WTC11 (cell line): Measurements from ENCODE around the gene COQ6. TPM values are rescaled to one million over a fixed set of nuclear protein-coding genes. Genes with fewer than 3 reads are reported as not detected.
"Not testable (repeated sequence)": the region's sequence is repeated elsewhere in the genome, so short reads cannot be mapped to it uniquely, and the experiment has no call there.

ENCODE experiments used
- ATAC-seq: fragments of 200-7000 bp; cut with Tn5 transposase; 2 replicates; pipeline ENCODE4 v1.10.0; 2021; ENCODE audit warnings: mild to moderate bottlenecking, moderate library complexity
- CTCF ChIA-PET: fragments of 300-600 bp; sonication (Branson Sonifier 250); formaldehyde crosslinking; loops from one replicate; lab custom pipeline; 2021; ENCODE audit warnings: antibody characterized with exemption; lab: Charles Lee
- POLR2A ChIA-PET: fragments of 350-600 bp; sonication (Branson Sonifier 250); formaldehyde crosslinking; loops from one replicate; lab custom pipeline; 2021; ENCODE audit warnings: antibody characterized with exemption; lab: Charles Lee
- DNase-seq: peaks from one replicate; pipeline ENCODE4 v3.0.0; 2021; ENCODE audit warnings: low spot score
- H3K27ac Mint-ChIP-seq: 2 replicates; pipeline ENCODE4 v1.8.0; 2021; ENCODE audit warnings: mixed read lengths
- H3K27me3 Mint-ChIP-seq: 2 replicates; pipeline ENCODE4 v1.8.0; 2021; ENCODE audit warnings: low read depth, mild to moderate bottlenecking, moderate library complexity, mixed read lengths
- H3K36me3 Mint-ChIP-seq: 2 replicates; pipeline ENCODE4 v1.8.0; 2021; ENCODE audit warnings: mixed read lengths
- H3K4me1 Mint-ChIP-seq: 2 replicates; pipeline ENCODE4 v1.8.0; 2022; ENCODE audit warnings: mixed read lengths
- H3K4me3 Mint-ChIP-seq: 2 replicates; pipeline ENCODE4 v1.8.0; 2021; ENCODE audit warnings: mild to moderate bottlenecking, moderate library complexity, mixed read lengths
- H3K9me3 Mint-ChIP-seq: 2 replicates; pipeline ENCODE4 v1.8.0; 2021; ENCODE audit warnings: mixed read lengths
- AR ChIP-seq: fragments of 250-450 bp; sonication (Bioruptor Pico); IDR thresholded peaks from 2 replicates; pipeline ENCODE4 v1.9.0; 2021; ENCODE audit warnings: mild to moderate bottlenecking
- ARID4B ChIP-seq: sonication (generic); formaldehyde crosslinking; IDR thresholded peaks from 2 replicates; pipeline ENCODE4 v1.8.0; 2023; ENCODE audit warnings: missing genetic modification reagents, mild to moderate bottlenecking, borderline replicate concordance
- ATF2 ChIP-seq: sonication (generic); formaldehyde crosslinking; IDR thresholded peaks from 2 replicates; pipeline ENCODE4 v1.8.1; 2022; ENCODE audit warnings: low read depth, missing genetic modification reagents, borderline replicate concordance
- CREM ChIP-seq: sonication (generic); formaldehyde crosslinking; IDR thresholded peaks from 2 replicates; pipeline ENCODE4 v1.8.1; 2022; ENCODE audit warnings: mild to moderate bottlenecking, missing genetic modification reagents, moderate library complexity
- ERG ChIP-seq: fragments of 250-450 bp; sonication (Bioruptor Pico); IDR thresholded peaks from 2 replicates; pipeline ENCODE4 v1.8.0; 2021; ENCODE audit warnings: mild to moderate bottlenecking
- HMGXB4 ChIP-seq: sonication (generic); formaldehyde crosslinking; IDR thresholded peaks from 2 replicates; pipeline ENCODE4 v1.8.1; 2023; ENCODE audit warnings: mild to moderate bottlenecking, moderate library complexity, missing genetic modification reagents
- IRF1 ChIP-seq: sonication (generic); formaldehyde crosslinking; IDR thresholded peaks from 2 replicates; pipeline ENCODE4 v1.8.0; 2023; ENCODE audit warnings: missing genetic modification reagents
- NFE2L1 ChIP-seq: sonication (generic); formaldehyde crosslinking; IDR thresholded peaks from 2 replicates; pipeline ENCODE4 v1.8.1; 2023; ENCODE audit warnings: missing genetic modification reagents
- PRRX2 ChIP-seq: fragments of 250-450 bp; sonication (Bioruptor Pico); IDR thresholded peaks from 2 replicates; pipeline ENCODE4 v1.8.0; 2021; ENCODE audit warnings: mild to moderate bottlenecking
- RORB ChIP-seq: fragments of 250-450 bp; sonication (Bioruptor Pico); IDR thresholded peaks from 2 replicates; pipeline ENCODE4 v1.9.0; 2021; ENCODE audit warnings: mild to moderate bottlenecking
- TCF7 ChIP-seq: sonication (generic); formaldehyde crosslinking; IDR thresholded peaks from 2 replicates; pipeline ENCODE4 v1.8.0; 2022; ENCODE audit warnings: mild to moderate bottlenecking, low read depth, missing genetic modification reagents, moderate library complexity
- TP53 ChIP-seq: sonication (generic); formaldehyde crosslinking; IDR thresholded peaks from 2 replicates; pipeline ENCODE4 v1.8.1; 2023; ENCODE audit warnings: mild to moderate bottlenecking, missing genetic modification reagents
- USF1 ChIP-seq: sonication (generic); formaldehyde crosslinking; IDR thresholded peaks from 2 replicates; pipeline ENCODE4 v1.8.0; 2022; ENCODE audit warnings: mild to moderate bottlenecking, missing genetic modification reagents
- ZBTB21 ChIP-seq: sonication (generic); formaldehyde crosslinking; IDR thresholded peaks from 2 replicates; pipeline ENCODE4 v1.8.1; 2023; ENCODE audit warnings: mild to moderate bottlenecking, missing genetic modification reagents, borderline replicate concordance
- ZNF232 ChIP-seq: sonication (generic); formaldehyde crosslinking; IDR thresholded peaks from 2 replicates; pipeline ENCODE4 v1.8.0; 2022; ENCODE audit warnings: mild to moderate bottlenecking, missing genetic modification reagents
- ZNF317 ChIP-seq: sonication (generic); formaldehyde crosslinking; IDR thresholded peaks from 2 replicates; pipeline ENCODE4 v1.8.1; 2023; ENCODE audit warnings: low read depth, mild to moderate bottlenecking, moderate library complexity, missing genetic modification reagents, borderline replicate concordance
- total RNA-seq: library from RNA; stranded (reverse); gene quantifications from 3 replicates; pipeline ENCODE4 v1.2.3, GENCODE V29; 2021

COQ6 gene
- total RNA-seq, 1 experiment from 2014 or later, result 10.4 TPM

GRCh38 chr14:73913256-73913655 lies 36.8 kb upstream of the COQ6 start:
- TF ChIP-seq ZNF232, result no peak
- TF ChIP-seq TP53 (CRISPR knock-in tag), result no peak
- no peak for TF ChIP-seq USF1
- TF ChIP-seq NFE2L1 (CRISPR knock-in tag), result no peak
- no peak for TF ChIP-seq ZBTB21 (CRISPR knock-in tag)
- Mint-ChIP-seq H3K27me3 (no peaks in the 10 kb centered on the region), H3K4me3 (no peak overlapping the region), H3K27ac (no peak overlapping the region), H3K36me3 (peaks cover 55% of the 10 kb centered on the region), H3K9me3 (peaks cover 14% of the 10 kb centered on the region), H3K4me1 (no peaks in the 10 kb centered on the region)
- POLR2A ChIA-PET, result no interaction called here
- ATAC-seq (no peak), DNase-seq (no peak)
- CTCF ChIA-PET, result no interaction called here

GRCh38 chr14:73916324-73916723 lies 33.8 kb upstream of the COQ6 start:
- TF ChIP-seq CREM (CRISPR knock-in tag) (no peak), ZBTB21 (CRISPR knock-in tag) (no peak), ATF2 (CRISPR knock-in tag) (no peak), AR (CRISPR knock-in tag) (no peak)
- no peak for ATAC-seq
- Mint-ChIP-seq H3K4me3 (no peak overlapping the region), H3K27me3 (no peaks in the 10 kb centered on the region), H3K9me3 (peaks cover 17% of the 10 kb centered on the region), H3K36me3 (peaks cover 42% of the 10 kb centered on the region), H3K4me1 (no peaks in the 10 kb centered on the region), H3K27ac (no peak overlapping the region)
- POLR2A ChIA-PET, result no interaction called here
- CTCF ChIA-PET, result interaction anchor here (0.5 kb wide), 1 partner anchor 35 kb away, joined by 3 read pairs; no protein-coding TSS in a partner anchor
- DNase-seq, result no peak

- ATAC-seq, H3K9me3 Mint-ChIP-seq, H3K27ac Mint-ChIP-seq, POLR2A ChIA-PET, H3K4me1 Mint-ChIP-seq, DNase-seq, CTCF ChIA-PET, H3K27me3 Mint-ChIP-seq, H3K4me3 Mint-ChIP-seq: not testable (repeated sequence)
- peaks cover 32% of the 10 kb centered on the region for H3K36me3 Mint-ChIP-seq
Observed at GRCh38 chr14:73919457-73919856, 30.6 kb upstream of the COQ6 start.

- CTCF ChIA-PET, result interaction anchor here (0.6 kb wide), 1 partner anchor 566 kb away, joined by 4 read pairs; no protein-coding TSS in a partner anchor
- H3K36me3 Mint-ChIP-seq, result peaks cover 50% of the 10 kb centered on the region
- H3K4me3 Mint-ChIP-seq, result no peak overlapping the region
- H3K4me1 Mint-ChIP-seq, result no peaks in the 10 kb centered on the region
- POLR2A ChIA-PET, result no interaction called here
- H3K27me3 Mint-ChIP-seq, result no peaks in the 10 kb centered on the region
- 0 out of 2 replicates have a peak, but pooled peaks cover 3% of the 10 kb centered on the region for H3K9me3 Mint-ChIP-seq
- no peak for ATAC-seq
- DNase-seq, result no peak
- H3K27ac Mint-ChIP-seq, result no peak overlapping the region
- TF ChIP-seq PRRX2 (CRISPR knock-in tag), result no peak
- TF ChIP-seq RORB (CRISPR knock-in tag), result no peak
- no peak for TF ChIP-seq HMGXB4 (CRISPR knock-in tag)
- TF ChIP-seq ERG (CRISPR knock-in tag), result no peak
- no peak for TF ChIP-seq TCF7
- TF ChIP-seq ARID4B (CRISPR knock-in tag), result no peak
- TF ChIP-seq IRF1 (CRISPR knock-in tag), result no peak
- TF ChIP-seq ZNF317 (CRISPR knock-in tag), result no peak
Observed at GRCh38 chr14:73924337-73924736, 25.8 kb upstream of the COQ6 start.
